GM18508 (cell line): ENCODE measurements around the gene ERC2.

Experiments
- ATAC-seq: cut with Tn5 transposase; IDR thresholded peaks from one replicate; pipeline ENCODE4 v1.9.1; 2021; ENCODE audit warnings: moderate number of reproducible peaks; ENCODE audit not compliant: insufficient read depth, unreplicated experiment

ERC2 gene

DNA sequence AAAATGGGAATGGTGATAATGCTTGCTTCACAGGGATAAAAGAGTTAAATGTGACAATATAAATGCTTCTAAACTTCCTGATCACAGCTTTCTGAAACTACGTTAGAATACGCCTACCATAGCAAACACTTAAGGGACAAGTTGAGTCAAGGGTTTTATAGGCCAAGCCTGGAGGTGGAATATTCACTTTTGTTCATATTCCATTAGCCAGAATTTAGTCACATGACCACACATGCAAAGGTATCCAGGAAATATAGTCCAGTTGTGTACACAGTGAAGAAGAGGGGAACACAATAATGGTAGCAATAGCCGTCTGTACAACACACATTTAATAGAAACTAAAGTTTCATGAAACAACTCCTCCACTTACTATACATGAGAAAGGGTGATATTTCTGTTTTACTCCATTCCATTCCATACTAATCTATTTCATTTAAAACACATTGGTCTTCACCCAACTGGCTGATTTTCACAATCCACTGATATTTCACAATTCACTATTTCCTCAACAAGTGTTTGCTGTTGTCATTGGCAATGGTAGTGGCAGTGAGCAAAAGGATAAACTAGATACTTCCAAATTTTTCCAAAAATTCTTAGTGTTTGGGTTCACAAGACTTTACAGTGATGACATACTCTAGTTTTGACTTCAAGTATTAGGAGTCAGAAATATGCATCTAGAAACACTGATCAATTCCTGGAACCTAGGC, 270.9 kb downstream of the ERC2 start:
- no peak for ATAC-seq

DNA sequence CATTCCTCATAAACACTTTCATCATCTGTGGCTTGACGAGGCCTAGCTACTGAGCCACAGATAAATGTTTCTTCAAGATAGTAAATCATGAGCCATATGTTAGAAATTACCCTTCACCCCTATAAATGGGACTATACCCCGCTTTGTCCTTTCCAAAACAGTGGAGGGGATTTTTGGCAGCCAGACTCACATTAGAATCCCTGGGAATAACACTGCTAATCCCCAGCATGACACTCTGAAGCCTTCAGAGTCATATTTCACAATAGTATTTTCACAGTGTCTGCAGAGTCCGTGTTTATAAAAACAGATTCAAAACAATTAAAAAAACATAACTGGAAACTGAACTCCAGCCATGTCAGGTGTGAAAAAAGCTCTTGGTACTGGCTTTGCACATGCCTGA, 271.6 kb downstream of the ERC2 start:
- no peak for ATAC-seq

DNA sequence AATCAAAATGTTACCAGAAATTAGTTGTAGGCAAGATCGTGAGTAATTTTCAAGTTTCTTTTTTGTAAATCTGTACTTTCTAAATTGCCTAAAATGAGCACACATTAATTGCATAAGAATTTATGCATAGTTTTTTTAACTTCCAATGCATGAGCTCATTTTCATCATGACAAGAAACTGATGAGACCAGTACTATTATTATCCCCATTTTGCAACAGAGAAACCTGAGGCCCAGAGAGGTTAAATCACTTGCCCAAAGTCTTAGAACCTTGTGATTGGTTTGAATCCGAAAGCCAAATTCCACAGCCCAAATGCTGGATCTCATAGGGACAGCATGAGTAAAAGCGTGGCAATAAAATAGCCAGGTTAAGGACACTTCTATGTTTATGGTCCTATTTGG, 274.7 kb downstream of the ERC2 start:
- no peak for ATAC-seq

DNA sequence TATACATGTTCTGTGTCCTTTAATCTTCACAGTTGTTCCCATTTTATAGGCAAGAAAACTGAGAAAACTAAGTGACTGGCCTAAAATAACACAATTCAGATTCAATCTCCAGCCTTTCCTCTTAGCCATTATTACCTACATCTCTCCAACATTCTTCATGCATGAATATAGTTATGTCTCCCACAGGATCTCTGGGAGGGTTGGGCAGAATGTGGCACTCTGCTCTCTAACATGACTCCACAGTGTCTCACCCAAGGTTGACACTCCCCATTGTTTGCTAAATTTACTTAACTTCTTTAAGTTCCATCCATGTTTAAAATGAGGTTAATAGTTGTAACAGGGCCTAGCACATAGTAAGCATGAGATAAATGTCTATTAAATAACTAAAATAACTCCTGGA, 276.3 kb downstream of the ERC2 start:
- no peak for ATAC-seq

DNA sequence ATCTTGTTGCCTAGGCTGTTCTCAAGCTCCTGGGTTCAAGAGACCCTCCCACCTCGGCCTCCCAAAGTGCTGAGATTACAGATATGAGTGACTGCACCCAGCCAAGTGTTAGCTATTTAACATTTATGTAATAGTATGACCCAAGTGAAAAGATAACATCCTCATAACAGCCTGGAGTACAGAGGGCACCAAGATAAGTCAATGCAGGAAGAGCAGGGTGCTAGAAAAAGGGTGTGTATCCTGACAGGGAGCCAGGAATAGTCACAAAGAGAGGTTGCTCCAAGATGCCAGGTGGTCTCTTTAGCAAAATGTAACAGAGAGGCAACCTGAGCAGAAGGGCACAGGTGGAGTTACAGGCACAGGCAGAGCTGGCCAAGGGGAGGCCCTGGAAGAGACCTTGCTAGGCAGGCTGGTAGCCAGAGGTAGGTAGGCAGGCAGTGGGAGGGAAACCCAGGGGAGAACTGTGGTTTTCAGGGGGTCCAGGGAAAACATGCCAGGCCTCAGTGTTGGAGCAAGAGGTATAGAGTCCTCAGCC, 277.4 kb downstream of the ERC2 start:
- no peak for ATAC-seq

DNA sequence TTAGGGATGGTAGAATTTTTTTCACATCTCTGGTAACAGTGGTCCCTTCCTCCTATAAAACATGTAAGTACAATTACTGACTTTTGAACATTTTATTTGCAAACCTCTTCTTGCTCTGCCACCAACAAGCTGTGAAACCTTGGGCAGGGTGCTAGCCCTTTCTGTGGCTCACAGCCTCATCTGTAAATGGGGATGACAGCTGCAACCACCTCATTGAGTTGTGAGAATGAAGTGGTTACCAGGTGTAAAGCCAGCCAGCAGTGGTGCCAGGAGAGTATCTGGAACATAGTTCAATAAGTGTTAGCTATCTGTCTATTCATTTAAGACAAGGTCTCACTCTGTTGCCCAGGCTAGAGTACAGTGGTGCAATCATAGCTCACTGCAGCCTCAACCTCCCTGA, 278.1 kb downstream of the ERC2 start:
- ATAC-seq: no peak

DNA sequence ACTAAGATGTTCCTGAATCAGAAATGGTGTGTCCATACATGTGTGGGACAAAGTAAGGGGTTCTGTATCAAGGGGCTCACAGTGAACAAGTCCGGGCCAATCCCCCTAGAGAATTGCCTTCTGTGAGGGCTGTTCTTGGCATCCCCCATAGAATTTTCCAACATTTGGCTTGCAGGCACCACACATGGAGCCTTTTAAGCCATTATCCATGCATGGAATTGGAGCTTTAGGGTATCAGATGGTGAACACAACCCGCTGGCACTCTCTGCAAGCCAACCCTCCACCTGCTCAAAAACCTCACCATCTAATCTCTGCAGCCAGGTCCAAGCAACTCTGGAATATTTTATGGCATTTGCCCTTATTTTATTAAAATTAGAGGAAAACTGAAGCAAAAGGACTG, 278.7 kb downstream of the ERC2 start:
- ATAC-seq: no peak

DNA sequence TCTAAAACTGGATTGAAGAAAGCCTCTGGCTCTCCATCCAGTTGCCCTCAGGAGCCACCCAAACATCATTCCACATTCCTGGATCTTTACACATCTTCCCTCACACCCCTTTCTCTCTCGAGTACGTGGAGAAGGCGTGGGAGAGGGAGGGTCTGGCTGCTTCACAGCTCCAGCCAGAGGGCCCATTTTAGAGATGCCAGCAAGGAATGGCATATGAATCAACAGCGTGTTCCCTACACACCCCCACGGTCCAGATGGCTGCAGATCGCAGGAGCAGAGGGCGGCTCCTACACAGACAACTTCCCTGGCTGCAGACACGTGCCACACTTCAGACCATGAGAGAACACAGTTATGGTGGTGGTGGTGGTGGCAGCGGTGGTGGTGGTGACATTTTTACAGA, 280.1 kb downstream of the ERC2 start:
- ATAC-seq: no peak

DNA sequence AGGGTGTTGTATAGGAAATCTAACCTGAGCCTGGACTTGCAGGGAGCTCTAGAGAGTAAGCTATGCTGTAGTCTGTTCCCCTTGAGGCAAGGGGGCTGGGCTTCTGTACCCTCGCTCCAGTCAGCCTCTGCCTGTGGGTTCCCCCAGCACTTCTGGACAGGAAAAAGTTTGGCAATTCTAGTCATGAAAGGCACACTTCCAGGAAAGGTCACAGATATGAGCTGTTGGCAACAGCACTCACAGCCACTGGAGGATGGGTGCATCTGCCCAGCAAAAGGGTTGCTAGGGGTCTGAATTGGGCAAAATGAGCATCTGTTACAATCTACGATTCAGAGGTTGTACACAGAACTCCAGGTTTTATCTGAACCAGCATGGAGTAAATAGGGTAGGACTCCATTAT, 281.2 kb downstream of the ERC2 start:
- ATAC-seq: no peak

DNA sequence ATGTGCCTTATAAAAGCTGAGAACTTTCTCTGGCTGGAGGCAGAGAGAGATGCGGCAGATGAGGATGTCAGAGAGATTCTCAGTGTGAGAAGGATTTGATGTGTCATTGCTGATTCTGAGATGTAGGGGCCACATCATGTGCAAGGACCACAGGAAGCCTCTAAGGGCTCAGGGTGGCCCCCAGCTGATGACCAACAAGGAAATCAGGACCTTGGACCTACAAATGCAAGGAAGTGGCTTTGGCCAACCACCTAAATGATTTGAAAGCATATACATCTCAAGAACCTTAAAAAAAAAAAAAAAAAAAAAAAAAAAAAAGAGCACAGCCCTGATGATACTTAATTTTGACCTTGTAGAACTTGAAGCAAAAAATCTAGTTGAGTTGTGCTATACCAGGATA, 282.4 kb downstream of the ERC2 start:
- no peak for ATAC-seq

DNA sequence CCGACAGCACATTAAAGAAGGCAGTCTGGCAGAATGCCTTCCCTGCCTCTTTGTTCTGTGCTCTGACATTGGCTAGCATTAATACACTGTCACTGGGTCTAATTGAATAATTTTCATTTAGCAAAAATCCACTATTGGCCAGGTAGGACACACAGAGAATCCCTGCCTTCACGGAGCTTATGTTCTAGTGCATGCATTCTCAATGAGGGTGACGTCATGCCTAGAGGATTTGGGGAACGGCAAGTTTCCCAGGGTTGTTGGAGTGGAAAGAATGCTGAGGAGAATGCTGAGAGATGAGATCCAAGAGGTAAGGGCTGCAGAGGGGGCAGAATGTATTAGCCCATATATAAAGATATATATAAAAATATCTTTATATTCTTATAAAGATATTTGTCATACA, 284.7 kb downstream of the ERC2 start:
- no peak for ATAC-seq

DNA sequence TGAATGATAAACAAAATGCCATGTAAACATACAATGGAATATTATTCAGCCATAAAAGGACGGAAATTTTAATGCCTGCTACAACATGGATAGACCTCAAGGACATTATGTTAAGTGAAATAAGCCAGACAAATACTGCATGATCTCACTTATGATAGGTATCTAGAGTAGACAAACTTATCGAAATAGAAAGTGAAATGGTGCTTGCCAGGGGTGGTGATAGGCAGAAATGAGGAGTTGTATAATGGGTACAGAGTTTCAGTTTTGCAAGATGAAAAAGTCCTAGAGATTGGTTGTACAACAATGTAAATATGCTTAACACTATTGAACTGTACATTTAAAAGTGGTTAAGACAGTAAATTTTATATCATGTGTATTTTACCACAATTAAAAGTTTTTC, 287.8 kb downstream of the ERC2 start:
- no peak for ATAC-seq

DNA sequence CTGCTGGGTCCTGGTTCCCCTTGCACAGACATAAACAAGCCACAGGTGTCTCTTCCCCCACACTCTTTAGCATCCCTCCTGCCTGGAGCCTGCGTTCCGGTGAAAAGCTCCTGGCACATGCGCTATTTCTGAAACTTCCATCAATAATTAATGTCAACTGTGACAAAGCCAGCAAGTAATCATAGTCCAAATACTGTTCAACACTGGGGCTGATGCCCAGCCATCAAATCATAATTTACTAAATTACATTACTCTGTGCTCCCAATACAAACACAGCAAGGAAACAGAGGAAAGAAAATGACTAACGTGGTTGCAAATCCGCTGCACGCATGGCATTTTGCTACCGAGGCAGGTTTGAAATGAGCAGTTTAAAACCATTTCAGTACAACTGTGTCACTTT, 294.7 kb downstream of the ERC2 start:
- ATAC-seq: no peak

DNA sequence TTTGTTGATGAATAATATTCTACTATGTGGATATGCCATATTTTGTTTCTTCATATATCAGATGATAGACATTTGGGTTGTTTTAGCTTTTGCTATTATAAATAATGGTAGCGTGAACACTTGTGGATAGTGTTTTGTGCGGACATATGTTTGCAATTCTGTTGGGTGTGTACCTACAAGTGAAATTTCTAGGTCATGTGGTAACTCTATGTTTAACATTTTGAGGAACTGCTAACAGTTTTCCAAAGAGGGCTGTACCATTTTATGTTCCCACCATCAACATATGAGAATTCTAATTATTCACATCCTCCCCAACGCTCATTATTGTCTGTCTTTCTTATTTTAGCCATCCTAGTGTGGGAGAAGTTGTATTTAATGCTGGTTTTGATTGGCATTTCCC, 303.8 kb downstream of the ERC2 start:
- ATAC-seq: no peak

DNA sequence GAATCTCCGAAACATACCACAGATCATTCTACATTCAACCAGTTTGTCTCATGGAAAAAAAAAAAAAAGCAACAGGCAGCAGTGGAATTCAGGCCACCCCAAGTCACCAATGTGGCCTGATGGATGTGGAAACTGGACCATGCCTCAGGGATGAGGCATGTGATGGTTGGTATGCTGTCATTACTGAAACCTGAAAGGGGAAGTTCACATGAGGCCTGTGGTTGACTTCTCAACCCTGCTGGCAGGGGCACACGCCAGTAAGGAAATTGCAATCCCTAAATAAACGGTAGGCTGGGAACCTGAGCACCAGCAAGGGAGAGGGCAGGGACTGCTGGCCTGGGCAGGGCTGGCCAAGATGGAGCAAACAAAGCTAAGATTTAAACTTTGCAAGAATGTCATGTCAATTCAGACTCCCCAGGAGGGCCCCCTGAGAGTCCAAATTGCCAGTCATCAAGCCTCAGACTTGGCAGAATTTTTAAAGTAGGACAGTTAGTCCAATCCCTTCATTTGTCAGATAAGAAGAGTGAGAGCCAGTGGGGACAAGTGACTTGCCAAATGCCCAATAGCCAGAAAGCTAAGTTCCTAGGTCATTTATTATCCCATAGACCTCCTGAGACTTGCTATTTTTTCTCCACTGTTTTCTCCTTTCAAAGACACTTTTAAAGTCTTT, 310.4 kb downstream of the ERC2 start:
- peak; percentile 72 for ATAC-seq

DNA sequence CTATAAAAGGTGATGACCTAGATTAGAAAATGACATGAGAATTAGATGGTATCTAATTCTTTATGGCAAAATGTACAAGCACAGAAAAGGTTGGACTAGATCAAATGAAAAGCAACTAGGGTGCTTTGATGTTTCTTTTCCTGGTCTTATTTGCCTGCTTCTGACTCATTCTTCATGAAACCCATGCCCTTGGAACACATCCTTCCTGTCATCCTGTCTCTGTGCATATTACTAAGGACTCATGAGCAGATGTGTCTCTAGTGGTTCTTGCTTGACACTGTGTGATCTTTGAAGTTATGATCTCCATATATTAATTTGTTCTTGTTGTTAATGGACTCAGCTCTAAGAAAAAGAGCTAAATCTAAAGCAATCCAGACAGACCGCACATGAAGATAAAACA, 314.0 kb downstream of the ERC2 start:
- ATAC-seq: no peak

DNA sequence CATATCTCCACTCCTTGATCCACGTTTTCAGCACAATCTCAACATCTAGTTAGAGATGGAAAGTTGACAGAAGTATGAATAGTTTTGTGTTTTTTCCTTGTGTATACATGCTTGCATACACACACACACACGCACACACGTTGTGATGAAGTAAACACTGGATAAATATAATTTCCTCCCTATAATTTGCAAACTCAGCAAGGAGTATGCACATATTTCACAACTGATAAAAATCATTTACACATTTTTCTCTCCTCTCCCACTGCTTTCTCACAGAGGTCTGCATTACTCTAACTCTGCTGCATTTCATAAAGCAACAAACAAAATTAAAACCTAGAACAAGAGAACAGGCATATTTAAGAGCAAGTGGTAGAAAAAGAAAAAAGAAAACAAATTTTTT, 320.9 kb downstream of the ERC2 start:
- no peak for ATAC-seq

DNA sequence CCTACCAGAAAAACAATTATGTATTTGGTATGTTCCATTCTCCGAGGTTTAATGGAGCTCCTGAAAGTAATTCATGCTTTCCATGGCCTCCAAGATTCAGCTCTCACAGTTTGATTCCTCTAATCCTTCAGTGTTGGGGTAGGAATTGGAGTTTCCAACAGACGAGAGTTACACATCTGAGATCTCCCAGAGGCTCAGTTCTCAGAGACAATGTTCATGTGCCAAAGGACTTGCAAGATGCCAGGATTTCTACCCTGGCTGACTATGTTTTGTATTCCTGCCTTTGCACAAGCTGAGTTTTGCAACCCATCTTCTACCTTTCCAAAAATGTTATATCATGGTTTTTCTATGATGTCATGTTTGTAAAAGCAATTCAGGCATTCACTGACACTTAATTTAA, 322.9 kb downstream of the ERC2 start:
- ATAC-seq: no peak

DNA sequence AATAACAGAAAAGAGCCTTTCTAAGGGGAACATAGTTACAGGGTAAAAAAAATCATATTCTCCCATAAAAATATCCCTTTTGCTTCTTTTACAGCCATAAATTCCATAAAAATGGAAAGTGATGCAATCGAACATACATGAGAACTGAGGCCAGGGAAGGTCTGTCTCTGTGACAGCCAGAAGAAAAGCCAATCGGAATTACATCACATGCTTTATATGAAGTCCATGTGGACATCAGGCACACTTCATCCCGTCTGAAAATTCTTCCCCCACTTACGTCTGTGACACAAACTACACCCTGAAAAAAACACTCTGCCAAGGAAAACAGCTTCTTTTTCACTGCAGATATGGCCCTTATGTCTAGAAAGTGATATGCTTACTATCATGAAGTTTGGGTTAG, 323.5 kb downstream of the ERC2 start:
- no peak for ATAC-seq

DNA sequence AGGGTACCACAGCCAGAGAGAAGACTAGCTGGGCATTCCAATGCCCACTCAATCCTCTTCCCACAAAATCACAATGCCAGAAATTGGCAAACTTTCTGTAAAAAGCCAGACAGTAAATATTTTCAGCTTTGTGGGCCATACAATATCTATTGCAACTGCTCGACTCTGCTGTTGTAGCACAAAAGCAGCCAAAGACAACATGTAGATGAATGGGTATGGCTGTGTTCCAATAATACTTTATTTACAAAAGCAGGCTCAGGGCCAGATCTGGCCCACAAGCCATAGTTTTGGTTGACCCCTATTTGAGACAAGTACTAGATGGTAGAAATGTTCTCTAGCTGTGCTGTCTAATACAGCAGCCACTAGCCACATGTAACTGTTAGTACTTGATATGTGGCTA, 330.9 kb downstream of the ERC2 start:
- no peak for ATAC-seq

DNA sequence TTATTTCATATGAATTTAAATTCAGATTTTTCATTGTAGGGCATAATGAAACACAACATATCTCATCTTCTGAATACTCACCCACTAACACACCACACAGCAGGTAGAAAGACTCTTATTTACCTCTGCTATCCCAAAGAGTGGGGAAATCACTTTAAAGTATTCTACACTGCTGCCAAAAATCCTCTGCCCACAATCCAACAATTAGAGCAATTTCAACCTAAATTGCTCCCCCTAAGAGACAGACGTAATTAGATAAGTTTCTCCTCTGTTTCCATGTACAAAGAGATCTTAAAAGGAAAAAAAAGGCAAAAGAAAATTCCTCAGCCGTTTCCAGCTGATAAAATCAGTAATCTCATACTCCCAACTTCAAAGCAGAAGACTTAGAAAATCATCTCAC, 331.8 kb downstream of the ERC2 start:
- no peak for ATAC-seq

DNA sequence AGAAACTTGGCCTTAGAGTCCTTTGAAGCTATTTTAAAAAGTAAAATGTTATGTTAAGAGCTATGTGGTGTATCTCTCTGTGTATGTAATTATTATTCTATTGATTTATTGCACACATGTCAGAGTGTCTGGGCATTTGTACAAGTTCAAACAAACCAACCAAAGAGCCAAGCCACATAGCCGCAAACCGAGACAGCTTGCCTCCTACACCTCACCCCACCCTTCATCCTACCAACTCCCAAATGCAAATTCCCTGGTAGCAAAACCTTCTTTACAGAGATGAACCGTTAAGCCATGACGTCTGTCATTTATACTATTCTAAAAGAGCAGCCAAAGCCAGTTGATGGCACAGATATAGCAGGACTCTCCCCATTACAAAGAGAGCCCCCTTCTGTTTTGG, 332.3 kb downstream of the ERC2 start:
- no peak for ATAC-seq
